Smooth muscle cell (in vitro differentiated cells): ENCODE measurements around the gene KLHL1. TPM values are rescaled to one million over a fixed set of nuclear protein-coding genes. Genes with fewer than 3 reads are reported as not detected.

ENCODE experiments used
- DNase-seq: peaks from one replicate; lab custom pipeline; 2025; ENCODE audit not compliant: unreplicated experiment; lab: John Stamatoyannopoulos, UW
- H2AFZ ChIP-seq: fragments of 200-600 bp; sonication (generic); 2 replicates; pipeline ENCODE4 v1.6.0; 2016; ENCODE audit warnings: antibody characterized with exemption, low read depth, mild to moderate bottlenecking
- H3F3A ChIP-seq: fragments of 200-600 bp; sonication (generic); 2 replicates; pipeline ENCODE4 v1.6.0; 2017; ENCODE audit warnings: antibody characterized with exemption, low read depth
- H3K27ac ChIP-seq: fragments of 200-600 bp; sonication (generic); 2 replicates; pipeline ENCODE4 v1.5.1; 2016; ENCODE audit warnings: low read depth, mild to moderate bottlenecking
- H3K27me3 ChIP-seq: fragments of 200-600 bp; sonication (generic); 2 replicates; pipeline ENCODE4 v1.6.1; 2016; ENCODE audit warnings: low read depth, mild to moderate bottlenecking
- H3K36me3 ChIP-seq: fragments of 200-600 bp; sonication (generic); 2 replicates; pipeline ENCODE4 v1.5.1; 2016; ENCODE audit warnings: low read depth
- H3K4me1 ChIP-seq: fragments of 200-600 bp; sonication (generic); 2 replicates; pipeline ENCODE4 v1.5.1; 2016; ENCODE audit warnings: low read depth
- H3K4me2 ChIP-seq: fragments of 200-600 bp; sonication (generic); 2 replicates; pipeline ENCODE4 v1.6.0; 2016; ENCODE audit warnings: mild to moderate bottlenecking
- H3K4me3 ChIP-seq: fragments of 200-600 bp; sonication (generic); 2 replicates; pipeline ENCODE4 v1.5.1; 2016; ENCODE audit warnings: mild to moderate bottlenecking
- H3K79me2 ChIP-seq: fragments of 200-600 bp; sonication (generic); 2 replicates; pipeline ENCODE4 v1.6.0; 2016; ENCODE audit warnings: low read depth, mild to moderate bottlenecking
- H3K9ac ChIP-seq: fragments of 200-600 bp; sonication (generic); 2 replicates; pipeline ENCODE4 v1.6.0; 2016; ENCODE audit warnings: low read depth
- H3K9me3 ChIP-seq: fragments of 200-600 bp; sonication (generic); replicated peaks from 2 replicates; pipeline ENCODE4 v1.5.1; 2016; ENCODE audit warnings: low read depth
- H4K20me1 ChIP-seq: fragments of 200-600 bp; sonication (generic); 2 replicates; pipeline ENCODE4 v1.6.0; 2016; ENCODE audit warnings: low read depth
- WGBS: methylation state at CpG from one replicate; pipeline ENCODE4 v1.1.7; 2016; ENCODE audit warnings: low lambda C conversion rate; 5-methylcytosine and 5-hydroxymethylcytosine counted together
- polyA plus RNA-seq: library from polyadenylated mRNA; unstranded; fragments of >200 nt; fragmentation: Nextera tagmentation; extraction: Ambion mirVana; gene quantifications from 2 replicates; pipeline ENCODE4 v1.2.1, GENCODE V29; 2016
- total RNA-seq: library from RNA; depleted of rRNA; stranded (reverse); fragments of >200 nt; gene quantifications from 2 replicates; pipeline ENCODE4 v1.2.3, GENCODE V29; 2014
- TF ChIP-seq, protein P1 (sequence below): fragments of 200-600 bp; sonication (generic); IDR thresholded peaks from 2 replicates; pipeline ENCODE4 v1.5.1; 2017; ENCODE audit warnings: borderline replicate concordance, mild to moderate bottlenecking, antibody characterized with exemption; ENCODE audit not compliant: insufficient read depth, poor library complexity, severe bottlenecking

KLHL1 gene
- total and polyA plus RNA-seq, 2 experiments from 2014 or later: not detected

DNA sequence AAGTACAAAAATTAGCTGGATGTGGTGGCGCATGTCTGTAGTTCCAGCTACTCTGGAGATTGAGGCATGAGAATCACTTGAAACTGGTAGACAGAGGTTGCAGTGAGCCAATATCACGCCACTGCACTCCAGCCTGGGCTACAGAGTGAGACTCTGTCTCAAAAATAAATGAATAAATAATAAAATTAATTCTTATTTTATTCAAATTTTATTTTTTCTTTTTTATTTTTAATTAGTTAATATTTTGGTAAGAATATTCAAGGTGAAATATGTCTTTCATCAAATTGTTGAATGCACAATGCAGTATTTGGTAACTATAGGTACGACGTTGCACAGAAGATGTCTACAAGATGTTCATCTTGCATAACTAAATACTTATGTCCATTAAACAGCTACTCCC lies 111.2 kb downstream of the KLHL1 start:
- Histone ChIP-seq H3F3A (no peaks in the 10 kb centered on the region), H3K4me2 (no peak overlapping the region), H2AFZ (no peak overlapping the region), H3K9me3 (no peaks in the 10 kb centered on the region), H3K4me3 (no peak overlapping the region), H3K27me3 (no peaks in the 10 kb centered on the region), H3K4me1 (no peaks in the 10 kb centered on the region), H4K20me1 (no peaks in the 10 kb centered on the region), H3K27ac (no peak overlapping the region), H3K79me2 (no peaks in the 10 kb centered on the region), H3K36me3 (no peaks in the 10 kb centered on the region), H3K9ac (no peak overlapping the region)
- WGBS: 97% methylated on average over 4 of the region's 4 CpGs
- TF ChIP-seq, protein P1, sequence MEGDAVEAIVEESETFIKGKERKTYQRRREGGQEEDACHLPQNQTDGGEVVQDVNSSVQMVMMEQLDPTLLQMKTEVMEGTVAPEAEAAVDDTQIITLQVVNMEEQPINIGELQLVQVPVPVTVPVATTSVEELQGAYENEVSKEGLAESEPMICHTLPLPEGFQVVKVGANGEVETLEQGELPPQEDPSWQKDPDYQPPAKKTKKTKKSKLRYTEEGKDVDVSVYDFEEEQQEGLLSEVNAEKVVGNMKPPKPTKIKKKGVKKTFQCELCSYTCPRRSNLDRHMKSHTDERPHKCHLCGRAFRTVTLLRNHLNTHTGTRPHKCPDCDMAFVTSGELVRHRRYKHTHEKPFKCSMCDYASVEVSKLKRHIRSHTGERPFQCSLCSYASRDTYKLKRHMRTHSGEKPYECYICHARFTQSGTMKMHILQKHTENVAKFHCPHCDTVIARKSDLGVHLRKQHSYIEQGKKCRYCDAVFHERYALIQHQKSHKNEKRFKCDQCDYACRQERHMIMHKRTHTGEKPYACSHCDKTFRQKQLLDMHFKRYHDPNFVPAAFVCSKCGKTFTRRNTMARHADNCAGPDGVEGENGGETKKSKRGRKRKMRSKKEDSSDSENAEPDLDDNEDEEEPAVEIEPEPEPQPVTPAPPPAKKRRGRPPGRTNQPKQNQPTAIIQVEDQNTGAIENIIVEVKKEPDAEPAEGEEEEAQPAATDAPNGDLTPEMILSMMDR: no peak
- no peak for DNase-seq

DNA sequence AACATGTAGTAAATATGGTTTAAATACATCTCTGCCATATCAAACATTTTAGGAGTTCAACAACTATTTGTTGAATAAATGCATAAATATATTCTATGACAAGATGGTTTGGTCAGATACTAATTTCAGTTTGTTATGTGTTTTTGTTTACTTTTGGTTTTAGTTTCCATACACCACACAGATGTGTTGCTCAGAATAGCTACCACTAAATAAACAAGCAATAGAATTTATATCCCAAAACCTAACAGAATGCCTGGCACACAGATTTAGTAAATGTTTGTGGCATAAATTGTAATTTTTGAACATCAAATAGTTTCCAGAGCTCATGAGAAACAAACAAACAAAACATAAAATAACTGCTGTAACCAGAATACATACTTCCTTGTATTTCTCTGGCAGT lies 127.5 kb downstream of the KLHL1 start:
- H3K4me1 ChIP-seq: no peaks in the 10 kb centered on the region
- no peak overlapping the region for H3K9ac ChIP-seq
- no peak for DNase-seq
- H3K4me3 ChIP-seq: no peak overlapping the region
- H3K79me2 ChIP-seq: no peaks in the 10 kb centered on the region
- TF ChIP-seq, protein P1: no peak
- no peaks in the 10 kb centered on the region for H3F3A ChIP-seq
- no peaks in the 10 kb centered on the region for H4K20me1 ChIP-seq
- no peaks in the 10 kb centered on the region for H3K9me3 ChIP-seq
- no peaks in the 10 kb centered on the region for H3K27me3 ChIP-seq
- H3K27ac ChIP-seq: no peak overlapping the region
- H3K4me2 ChIP-seq: no peak overlapping the region
- no peaks in the 10 kb centered on the region for H3K36me3 ChIP-seq
- H2AFZ ChIP-seq: no peak overlapping the region

DNA sequence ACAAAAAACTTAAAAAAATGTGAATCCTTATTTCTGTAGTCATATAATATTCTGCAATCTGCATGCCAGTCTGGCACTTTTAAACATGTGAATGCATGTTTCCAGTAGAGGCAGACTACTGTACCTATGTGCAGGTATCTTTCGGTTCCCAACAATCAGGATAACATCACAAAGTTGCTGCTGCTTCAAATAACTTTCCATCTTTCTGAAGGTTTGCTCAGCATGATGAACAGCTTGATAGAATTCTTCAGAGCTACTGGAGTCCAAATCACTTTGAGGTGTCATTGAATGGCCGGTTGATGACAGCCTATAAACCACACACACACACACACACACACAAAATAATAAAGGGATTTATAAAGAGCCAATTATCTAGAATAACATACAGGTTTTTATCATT lies 132.8 kb downstream of the KLHL1 start:
- H3K27ac ChIP-seq: no peak overlapping the region
- no peaks in the 10 kb centered on the region for H3K79me2 ChIP-seq
- no peak overlapping the region for H3K4me2 ChIP-seq
- no peaks in the 10 kb centered on the region for H3F3A ChIP-seq
- WGBS: 96% methylated on average over 2 of the region's 2 CpGs
- H3K9me3 ChIP-seq: no peaks in the 10 kb centered on the region
- TF ChIP-seq, protein P1: no peak
- no peaks in the 10 kb centered on the region for H4K20me1 ChIP-seq
- H3K36me3 ChIP-seq: no peaks in the 10 kb centered on the region
- no peak overlapping the region for H2AFZ ChIP-seq
- H3K27me3 ChIP-seq: no peaks in the 10 kb centered on the region
- DNase-seq: no peak
- H3K4me1 ChIP-seq: no peaks in the 10 kb centered on the region
- no peak overlapping the region for H3K4me3 ChIP-seq
- no peak overlapping the region for H3K9ac ChIP-seq

DNA sequence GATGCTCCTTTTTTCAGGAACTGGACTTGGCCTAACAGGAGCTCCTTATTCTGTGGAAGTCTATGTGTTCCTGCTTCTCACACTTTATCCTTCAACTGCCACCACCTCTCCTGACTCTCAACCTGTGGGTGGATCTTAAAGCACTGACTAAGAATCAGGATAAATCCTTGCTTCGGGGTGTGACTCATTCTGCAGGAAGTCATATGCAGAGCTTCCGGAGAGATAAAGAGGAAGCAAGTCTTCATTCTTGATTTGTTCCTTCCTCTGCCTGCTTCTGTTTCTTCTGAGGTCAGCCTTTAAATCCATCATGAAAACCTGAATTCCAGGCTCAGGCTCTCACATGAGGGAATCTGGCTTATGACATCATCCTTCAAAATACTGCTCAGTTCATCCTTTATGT lies 137.7 kb downstream of the KLHL1 start:
- Histone ChIP-seq H3F3A (no peaks in the 10 kb centered on the region), H3K9me3 (no peaks in the 10 kb centered on the region), H3K27me3 (no peaks in the 10 kb centered on the region), H3K4me2 (peak overlapping the region; percentile 42), H2AFZ (peak overlapping the region; percentile 79), H3K36me3 (no peaks in the 10 kb centered on the region), H3K4me3 (no peak overlapping the region), H3K4me1 (no peaks in the 10 kb centered on the region), H3K79me2 (no peaks in the 10 kb centered on the region), H3K9ac (no peak overlapping the region), H4K20me1 (no peaks in the 10 kb centered on the region), H3K27ac (peak overlapping the region; percentile 61)
- TF ChIP-seq, protein P1: no peak
- no peak for DNase-seq
- 2% methylated on average over 2 of the region's 2 CpGs for WGBS
